A204.1 (cell line): ENCODE measurements around the gene SCRT2.
"Not testable (repeated sequence)": the region's sequence is repeated elsewhere in the genome, so short reads cannot be mapped to it uniquely, and the experiment has no call there.

Experiments used
- FAIRE-seq: peaks from 2 replicates; lab custom pipeline; 2012; peaks lifted over from hg19 to GRCh38; lab: Jason Lieb, UNC

The SCRT2 gene

DNA sequence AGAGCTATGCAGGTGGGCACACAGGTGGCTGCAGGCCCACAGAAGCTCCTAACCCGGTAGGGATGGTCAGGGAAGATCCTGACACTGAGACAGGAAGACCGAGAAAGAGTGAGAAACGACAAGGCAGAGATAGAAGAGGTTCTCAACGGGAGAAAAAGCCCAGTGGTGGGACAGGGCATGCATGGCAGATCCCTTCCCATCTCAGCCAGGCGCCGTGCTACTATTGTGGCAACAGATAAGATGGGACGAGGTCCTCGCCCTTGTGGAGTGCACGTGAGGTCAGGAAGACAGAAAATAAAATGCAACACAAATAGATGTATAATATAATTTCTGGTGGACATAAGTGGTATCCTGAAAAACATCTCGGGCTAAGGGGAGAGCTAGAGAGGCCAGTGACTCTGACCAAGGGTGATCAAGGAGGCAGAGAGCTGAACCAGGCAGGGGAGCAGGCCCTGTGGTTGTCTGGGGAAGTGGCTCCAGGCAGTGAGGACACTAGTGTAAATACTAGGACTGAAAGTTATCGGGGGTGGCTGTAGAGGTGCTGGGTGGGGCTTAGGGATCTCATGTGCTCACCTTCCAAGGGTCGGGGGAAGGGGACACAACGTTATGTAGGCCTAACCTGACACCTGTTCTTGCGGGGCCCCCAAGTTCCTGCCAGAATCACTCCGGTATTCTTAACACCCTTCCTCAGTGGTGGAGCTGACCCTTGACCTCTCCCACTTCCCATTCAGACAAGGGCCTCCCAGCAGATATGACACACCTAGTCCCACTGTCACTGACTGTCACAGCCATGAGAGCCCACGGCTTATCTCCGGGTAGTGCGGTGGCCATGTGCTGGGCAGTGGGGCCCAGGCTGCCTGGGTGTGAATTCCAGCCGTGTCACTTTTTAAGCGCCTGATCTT is 23.6 kb downstream of the SCRT2 start:
- FAIRE-seq: no peak

DNA sequence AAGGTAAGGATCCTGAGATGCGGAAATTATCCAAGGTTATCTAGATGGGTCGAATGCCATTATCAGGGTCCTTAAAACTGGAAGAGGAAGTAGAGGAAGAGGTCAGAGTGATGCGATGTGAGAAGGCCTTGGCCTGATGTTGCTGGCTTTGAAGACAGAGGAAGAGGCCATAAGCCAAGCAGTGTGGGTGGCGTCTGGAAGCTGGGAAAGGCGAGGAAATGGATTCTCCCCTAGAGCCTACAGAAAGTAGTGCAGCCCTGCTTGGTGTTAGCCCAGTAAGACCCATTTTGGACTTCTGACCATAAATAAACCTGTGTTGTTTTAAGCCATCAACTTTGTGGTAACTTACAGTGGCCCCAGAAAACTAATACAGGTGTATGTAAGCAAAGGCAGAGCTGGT is 24.6 kb downstream of the SCRT2 start:
- FAIRE-seq: no peak

DNA sequence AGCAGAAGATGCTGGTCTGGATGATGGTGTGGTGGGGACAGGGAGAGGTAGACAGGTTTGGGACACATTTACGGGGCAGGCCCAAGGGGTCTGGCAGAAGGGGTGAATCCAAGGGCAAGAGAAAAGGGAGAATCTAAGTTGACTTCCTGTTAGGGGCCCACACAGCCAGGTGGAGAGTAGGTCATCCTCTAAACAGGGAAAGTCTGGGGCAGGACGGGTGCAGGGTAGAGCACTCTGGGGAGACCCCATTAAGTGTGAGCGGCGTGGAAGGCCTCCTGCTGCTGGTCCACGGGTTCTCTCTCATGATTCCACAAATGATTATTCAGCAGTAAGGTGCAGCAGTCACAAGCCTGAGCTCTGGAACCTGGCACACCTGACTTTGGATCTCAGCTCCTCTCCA is 25.3 kb downstream of the SCRT2 start:
- no peak for FAIRE-seq

DNA sequence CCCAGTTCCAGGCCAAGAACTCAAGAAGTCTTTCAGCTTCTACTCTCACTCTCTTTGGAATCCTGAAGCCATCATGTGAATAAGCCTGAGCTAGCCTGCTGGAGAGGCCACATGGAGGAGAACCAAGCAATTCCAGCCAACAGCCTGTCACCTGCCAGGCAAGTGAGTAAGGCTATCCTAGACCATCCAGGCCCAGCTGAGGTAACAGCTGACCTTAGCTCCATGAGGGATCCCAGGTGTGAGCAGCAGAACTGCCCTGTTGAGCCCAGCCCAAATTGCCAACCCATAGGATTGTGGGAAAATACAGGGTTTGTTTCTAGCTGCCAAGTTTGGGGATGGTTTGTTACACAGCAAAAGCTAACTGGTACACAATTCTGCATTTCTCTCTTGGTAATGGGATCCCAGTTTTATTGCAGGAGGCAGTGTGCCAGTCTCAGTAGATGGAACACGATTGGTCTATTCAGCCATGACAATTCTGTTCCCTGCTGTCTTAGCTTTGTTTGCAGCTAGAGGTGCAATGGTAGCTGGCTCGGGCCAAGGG is 28.1 kb downstream of the SCRT2 start:
- no peak for FAIRE-seq

DNA sequence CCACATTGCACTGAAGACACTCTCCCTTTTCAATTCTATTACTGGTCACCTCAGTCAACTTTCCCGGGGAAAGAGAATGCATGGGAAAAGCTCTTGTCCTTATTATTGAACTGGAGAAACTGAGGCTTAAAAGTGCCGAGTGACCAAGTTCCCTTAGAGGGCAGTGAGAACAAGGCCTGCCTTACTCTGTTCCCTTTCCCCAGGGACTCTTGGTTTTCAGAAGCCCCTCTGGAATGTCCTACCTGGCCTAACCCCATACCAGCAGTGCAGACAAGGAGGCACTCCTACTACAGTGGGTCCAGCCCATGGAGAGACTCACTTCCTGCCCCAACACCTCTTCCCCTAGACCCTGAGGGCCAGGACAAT is 28.8 kb downstream of the SCRT2 start:
- no peak for FAIRE-seq

- FAIRE-seq: no peak
Measured at GRCh38 chr20:646107-646867, 29.3 kb downstream of the SCRT2 start.

GRCh38 chr20:645318-646106 is 30.1 kb downstream of the SCRT2 start:
- no peak for FAIRE-seq

GRCh38 chr20:644692-645317 is 30.8 kb downstream of the SCRT2 start:
- no peak for FAIRE-seq

DNA sequence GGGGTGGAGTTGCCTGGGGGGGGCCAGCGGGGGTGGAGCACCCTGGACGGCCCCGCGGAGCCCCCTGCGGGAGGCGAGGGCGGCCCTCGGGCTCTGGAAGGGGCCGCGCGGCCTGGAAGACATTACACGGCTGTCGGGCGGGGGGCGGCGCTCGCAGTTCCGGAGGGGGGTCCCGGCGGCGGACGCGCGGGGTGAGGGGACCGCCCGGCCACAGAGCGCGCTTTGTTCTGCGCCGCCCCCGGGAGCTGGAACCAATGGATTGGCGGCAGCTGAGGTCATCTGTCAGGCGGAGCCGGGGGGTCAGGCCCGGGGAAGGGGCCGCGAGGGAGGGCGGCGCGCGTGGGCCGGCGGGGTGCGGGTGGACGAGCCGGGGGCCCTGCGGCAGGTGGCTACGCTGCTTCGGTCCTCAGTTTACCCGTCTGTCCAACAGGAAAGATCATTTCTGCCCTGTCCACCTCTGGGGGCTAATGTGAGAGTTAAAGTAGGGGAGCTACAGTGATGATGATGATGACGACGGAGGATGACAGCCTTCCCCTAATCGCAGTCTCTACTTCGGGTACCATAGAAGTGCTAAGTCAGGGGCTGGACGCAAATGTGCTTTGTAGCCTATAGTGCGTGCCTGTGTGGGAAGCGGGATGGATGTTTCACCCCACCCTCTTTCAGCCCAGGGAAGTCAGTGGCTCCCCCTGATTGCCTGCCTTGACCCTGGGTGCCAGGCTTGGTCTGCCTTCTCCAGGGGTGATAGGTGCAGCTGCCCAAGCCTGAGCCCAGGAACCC is 33.0 kb downstream of the SCRT2 start:
- no peak for FAIRE-seq

DNA sequence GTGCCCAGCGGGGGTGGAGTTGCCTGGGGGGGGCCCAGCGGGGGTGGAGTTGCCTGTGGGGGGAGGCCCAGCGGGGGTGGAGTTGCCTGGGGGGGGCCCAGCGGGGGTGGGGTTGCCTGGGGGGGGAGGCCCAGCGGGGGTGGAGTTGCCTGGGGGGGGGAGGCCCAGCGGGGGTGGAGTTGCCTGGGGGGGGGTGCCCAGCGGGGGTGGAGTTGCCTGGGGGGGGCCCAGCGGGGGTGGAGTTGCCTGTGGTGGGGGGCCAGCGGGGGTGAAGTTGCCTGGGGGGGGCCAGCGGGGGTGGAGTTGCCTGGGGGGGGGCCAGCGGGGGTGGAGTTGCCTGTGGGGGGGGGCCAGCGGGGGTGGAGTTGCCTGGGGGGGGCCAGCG is 33.6 kb downstream of the SCRT2 start:
- FAIRE-seq: not testable (repeated sequence)

- no peak for FAIRE-seq
Measured at GRCh38 chr20:641516-641875, 34.1 kb downstream of the SCRT2 start.

DNA sequence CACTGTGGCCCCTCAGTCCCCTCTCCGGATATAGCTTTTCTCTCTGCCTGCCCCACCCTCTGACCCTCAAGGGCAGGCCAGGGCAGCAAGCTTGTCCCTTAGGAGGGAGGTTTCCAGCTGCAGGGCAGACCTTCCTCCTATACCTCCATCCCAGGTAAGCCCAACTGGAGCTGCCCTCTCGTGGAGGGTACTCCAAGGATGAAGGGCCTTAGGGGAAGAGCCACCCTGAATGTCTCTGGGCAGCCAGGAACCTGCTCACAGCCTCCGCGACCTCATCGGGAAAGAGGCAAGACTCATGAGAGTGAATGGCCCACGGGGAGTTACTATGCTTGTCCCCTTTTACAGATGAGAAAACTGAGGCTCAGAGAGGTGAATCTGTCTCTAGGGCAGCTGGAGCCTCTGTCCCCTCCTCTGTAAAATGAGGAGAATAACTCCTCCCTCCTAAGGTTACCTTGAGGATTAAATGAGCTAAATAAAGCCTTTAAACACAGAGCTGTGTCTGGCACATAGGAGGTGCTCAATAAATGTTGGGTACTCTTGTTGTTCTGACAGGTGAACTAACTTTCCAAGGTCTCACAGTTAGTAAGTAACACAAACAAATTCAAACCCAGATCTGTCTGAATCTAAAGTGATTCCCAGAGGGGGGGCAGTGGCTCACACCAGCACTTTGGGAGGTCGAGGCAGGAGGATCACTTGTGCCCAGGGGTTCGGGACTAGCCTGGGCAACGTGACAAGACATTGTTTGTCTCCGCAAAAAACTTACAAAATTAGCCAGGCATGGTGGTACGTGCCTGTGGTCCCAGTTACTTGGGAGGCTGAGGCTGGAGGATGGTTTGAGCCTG is 34.7 kb downstream of the SCRT2 start:
- no peak for FAIRE-seq

DNA sequence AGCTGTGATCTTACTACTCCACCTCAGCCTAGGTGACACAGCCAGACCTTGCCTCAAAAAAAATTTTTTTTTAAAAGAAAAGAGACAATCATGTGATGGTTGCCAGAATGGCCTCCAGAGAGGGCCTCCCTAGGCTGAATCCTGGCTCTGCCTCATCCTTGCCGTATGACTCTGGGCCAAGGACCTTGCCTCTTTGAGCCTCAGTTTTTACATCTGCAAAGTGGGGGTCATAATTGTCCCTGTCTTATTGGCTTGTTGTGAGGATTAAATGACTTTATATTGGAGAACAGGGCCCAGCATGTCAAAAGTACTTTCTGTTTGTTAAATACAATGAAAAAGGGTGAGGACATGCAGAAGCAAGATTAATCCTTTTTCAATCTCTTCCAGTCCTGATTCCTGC is 37.0 kb downstream of the SCRT2 start:
- FAIRE-seq: no peak

DNA sequence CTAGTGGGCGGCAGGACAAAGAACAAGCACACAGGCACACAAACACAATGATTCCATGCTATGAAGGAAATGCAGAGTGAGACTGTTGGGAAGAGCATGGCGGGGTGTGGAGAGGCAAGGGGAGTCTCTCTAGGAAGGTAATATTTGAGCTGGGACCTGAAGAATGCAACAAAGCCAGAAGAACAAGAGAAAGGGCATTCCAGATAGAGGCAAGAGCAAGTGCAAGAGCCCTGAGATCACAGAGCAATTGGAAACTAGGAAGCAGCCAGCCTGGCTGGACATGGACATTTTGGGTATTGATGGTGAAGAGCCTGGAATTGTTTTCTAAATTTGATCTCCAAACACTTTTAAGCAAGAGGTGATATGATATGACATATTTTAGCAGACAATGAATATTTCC is 38.0 kb downstream of the SCRT2 start:
- FAIRE-seq: no peak

DNA sequence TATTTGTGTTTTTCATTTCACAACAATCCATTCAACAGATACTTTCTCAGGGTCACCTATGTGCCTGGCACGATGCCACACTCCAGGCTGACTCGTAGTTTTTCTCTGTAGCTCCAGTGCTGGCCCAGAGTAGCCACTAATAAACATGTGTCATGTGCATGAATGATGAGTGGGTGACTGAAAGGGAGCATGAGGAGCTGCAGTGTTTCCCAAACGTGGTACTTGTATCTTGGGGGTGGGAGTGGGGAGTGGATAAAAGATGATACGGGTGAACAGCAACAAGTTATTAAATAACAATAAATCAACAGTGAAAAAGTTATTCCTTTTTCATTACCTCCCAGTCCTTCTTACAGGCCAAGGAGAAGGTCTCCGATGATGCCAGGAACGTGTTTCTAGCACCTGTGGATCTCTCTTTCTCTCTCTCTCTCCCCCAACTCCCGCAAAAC is 39.7 kb downstream of the SCRT2 start:
- no peak for FAIRE-seq

- no peak for FAIRE-seq
Measured at GRCh38 chr20:635028-635892, 40.3 kb downstream of the SCRT2 start.

DNA sequence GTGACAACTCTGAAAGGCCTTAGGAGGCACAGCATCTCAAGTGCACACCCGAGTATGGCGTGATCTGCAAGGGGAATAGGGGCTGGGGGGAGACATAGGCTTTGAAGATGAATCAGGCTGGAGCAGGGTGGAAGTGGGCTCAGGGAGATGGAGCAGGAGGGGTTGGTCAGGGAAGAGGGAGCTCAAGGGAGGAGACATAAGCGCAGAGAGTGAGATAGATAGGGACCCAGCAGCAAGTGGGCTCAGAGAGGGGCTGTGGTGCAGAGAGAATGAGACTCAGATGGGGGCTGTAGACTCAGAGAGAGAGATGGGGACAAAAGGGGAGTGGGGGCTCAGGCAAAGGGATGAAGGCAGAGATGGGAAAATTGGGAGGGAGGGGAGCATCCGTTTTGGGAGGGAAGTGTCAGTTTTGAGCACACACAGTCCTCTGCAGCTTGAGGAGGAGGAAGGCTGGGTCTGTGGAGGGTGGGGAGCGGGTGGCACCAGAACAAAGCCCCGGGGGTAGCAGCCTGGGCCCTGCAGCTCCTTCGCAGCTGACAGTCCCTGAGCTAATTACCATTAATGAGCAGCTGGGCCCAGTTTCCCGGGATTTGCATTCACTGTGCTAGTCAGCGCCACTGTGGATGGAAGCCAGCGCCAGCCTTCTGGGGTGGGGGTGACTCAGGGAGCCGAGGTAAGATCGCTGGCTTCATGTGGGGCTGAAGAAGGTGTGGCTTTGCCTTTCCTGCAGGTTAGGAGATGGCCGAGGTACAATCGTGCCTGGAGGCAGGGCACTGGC is 41.3 kb downstream of the SCRT2 start:
- FAIRE-seq: no peak

- no peak for FAIRE-seq
Measured at GRCh38 chr20:631101-631500, 44.5 kb downstream of the SCRT2 start.

DNA sequence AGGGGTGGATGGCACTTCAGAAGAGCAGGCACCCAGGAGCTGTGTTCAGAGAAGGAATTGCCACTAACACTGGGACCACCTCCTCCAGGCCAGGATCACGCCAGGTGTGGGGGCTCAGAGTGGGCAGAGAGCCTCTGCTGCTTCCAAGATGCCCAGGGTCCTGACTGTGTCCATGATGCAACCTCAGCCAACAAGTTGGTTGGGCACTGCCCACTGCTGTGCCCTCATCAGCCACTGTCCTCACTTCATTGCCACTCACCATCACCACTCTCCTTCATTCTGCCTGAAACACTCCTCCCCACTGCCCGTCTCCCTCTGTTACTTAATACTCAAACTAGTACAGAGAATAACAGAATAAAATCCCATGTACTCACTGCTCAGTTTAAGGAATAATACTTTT is 49.0 kb downstream of the SCRT2 start:
- FAIRE-seq: no peak
